Smooth muscle cell (in vitro differentiated cells): ENCODE results near the gene SLX4IP. TPM values are rescaled to one million over a fixed set of nuclear protein-coding genes. Genes with fewer than 3 reads are reported as not detected.

Experiments
- DNase-seq: peaks from one replicate; lab custom pipeline; 2025; ENCODE audit not compliant: unreplicated experiment; lab: John Stamatoyannopoulos, UW
- H2AFZ ChIP-seq: fragments of 200-600 bp; sonication (generic); 2 replicates; pipeline ENCODE4 v1.6.0; 2016; ENCODE audit warnings: antibody characterized with exemption, low read depth, mild to moderate bottlenecking
- H3F3A ChIP-seq: fragments of 200-600 bp; sonication (generic); 2 replicates; pipeline ENCODE4 v1.6.0; 2017; ENCODE audit warnings: antibody characterized with exemption, low read depth
- H3K27ac ChIP-seq: fragments of 200-600 bp; sonication (generic); 2 replicates; pipeline ENCODE4 v1.5.1; 2016; ENCODE audit warnings: low read depth, mild to moderate bottlenecking
- H3K27me3 ChIP-seq: fragments of 200-600 bp; sonication (generic); 2 replicates; pipeline ENCODE4 v1.6.1; 2016; ENCODE audit warnings: low read depth, mild to moderate bottlenecking
- H3K36me3 ChIP-seq: fragments of 200-600 bp; sonication (generic); 2 replicates; pipeline ENCODE4 v1.5.1; 2016; ENCODE audit warnings: low read depth
- H3K4me1 ChIP-seq: fragments of 200-600 bp; sonication (generic); 2 replicates; pipeline ENCODE4 v1.5.1; 2016; ENCODE audit warnings: low read depth
- H3K4me2 ChIP-seq: fragments of 200-600 bp; sonication (generic); 2 replicates; pipeline ENCODE4 v1.6.0; 2016; ENCODE audit warnings: mild to moderate bottlenecking
- H3K4me3 ChIP-seq: fragments of 200-600 bp; sonication (generic); 2 replicates; pipeline ENCODE4 v1.5.1; 2016; ENCODE audit warnings: mild to moderate bottlenecking
- H3K79me2 ChIP-seq: fragments of 200-600 bp; sonication (generic); 2 replicates; pipeline ENCODE4 v1.6.0; 2016; ENCODE audit warnings: low read depth, mild to moderate bottlenecking
- H3K9ac ChIP-seq: fragments of 200-600 bp; sonication (generic); 2 replicates; pipeline ENCODE4 v1.6.0; 2016; ENCODE audit warnings: low read depth
- H3K9me3 ChIP-seq: fragments of 200-600 bp; sonication (generic); replicated peaks from 2 replicates; pipeline ENCODE4 v1.5.1; 2016; ENCODE audit warnings: low read depth
- H4K20me1 ChIP-seq: fragments of 200-600 bp; sonication (generic); 2 replicates; pipeline ENCODE4 v1.6.0; 2016; ENCODE audit warnings: low read depth
- WGBS: methylation state at CpG from one replicate; pipeline ENCODE4 v1.1.7; 2016; ENCODE audit warnings: low lambda C conversion rate; 5-methylcytosine and 5-hydroxymethylcytosine counted together
- polyA plus RNA-seq: library from polyadenylated mRNA; unstranded; fragments of >200 nt; fragmentation: Nextera tagmentation; extraction: Ambion mirVana; gene quantifications from 2 replicates; pipeline ENCODE4 v1.2.1, GENCODE V29; 2016
- total RNA-seq: library from RNA; depleted of rRNA; stranded (reverse); fragments of >200 nt; gene quantifications from 2 replicates; pipeline ENCODE4 v1.2.3, GENCODE V29; 2014
- TF ChIP-seq, protein P1 (sequence below): fragments of 200-600 bp; sonication (generic); IDR thresholded peaks from 2 replicates; pipeline ENCODE4 v1.5.1; 2017; ENCODE audit warnings: borderline replicate concordance, mild to moderate bottlenecking, antibody characterized with exemption; ENCODE audit not compliant: insufficient read depth, poor library complexity, severe bottlenecking

SLX4IP gene
- total and polyA plus RNA-seq, 2 experiments from 2014 or later = 1.2 to 6.2 TPM

GRCh38 chr20:10637563-10637962 lies 202.5 kb downstream of the SLX4IP start:
- peaks cover 72% of the 10 kb centered on the region for H3K4me1 ChIP-seq
- TF ChIP-seq, protein P1, sequence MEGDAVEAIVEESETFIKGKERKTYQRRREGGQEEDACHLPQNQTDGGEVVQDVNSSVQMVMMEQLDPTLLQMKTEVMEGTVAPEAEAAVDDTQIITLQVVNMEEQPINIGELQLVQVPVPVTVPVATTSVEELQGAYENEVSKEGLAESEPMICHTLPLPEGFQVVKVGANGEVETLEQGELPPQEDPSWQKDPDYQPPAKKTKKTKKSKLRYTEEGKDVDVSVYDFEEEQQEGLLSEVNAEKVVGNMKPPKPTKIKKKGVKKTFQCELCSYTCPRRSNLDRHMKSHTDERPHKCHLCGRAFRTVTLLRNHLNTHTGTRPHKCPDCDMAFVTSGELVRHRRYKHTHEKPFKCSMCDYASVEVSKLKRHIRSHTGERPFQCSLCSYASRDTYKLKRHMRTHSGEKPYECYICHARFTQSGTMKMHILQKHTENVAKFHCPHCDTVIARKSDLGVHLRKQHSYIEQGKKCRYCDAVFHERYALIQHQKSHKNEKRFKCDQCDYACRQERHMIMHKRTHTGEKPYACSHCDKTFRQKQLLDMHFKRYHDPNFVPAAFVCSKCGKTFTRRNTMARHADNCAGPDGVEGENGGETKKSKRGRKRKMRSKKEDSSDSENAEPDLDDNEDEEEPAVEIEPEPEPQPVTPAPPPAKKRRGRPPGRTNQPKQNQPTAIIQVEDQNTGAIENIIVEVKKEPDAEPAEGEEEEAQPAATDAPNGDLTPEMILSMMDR = no peak

GRCh38 chr20:10639077-10639736 lies 204.1 kb downstream of the SLX4IP start:
- Histone ChIP-seq H3K79me2 (peaks cover 10% of the 10 kb centered on the region), H3K9ac (no peak overlapping the region), H2AFZ (no peak overlapping the region), H4K20me1 (peaks cover 19% of the 10 kb centered on the region), H3K36me3 (peaks cover 6% of the 10 kb centered on the region), H3K27ac (no peak overlapping the region), H3F3A (peaks cover 48% of the 10 kb centered on the region), H3K9me3 (no peaks in the 10 kb centered on the region), H3K4me1 (peaks cover 63% of the 10 kb centered on the region), H3K4me3 (no peak overlapping the region), H3K4me2 (no peak overlapping the region), H3K27me3 (no peaks in the 10 kb centered on the region)
- TF ChIP-seq, protein P1 = no peak
- WGBS = 96% methylated on average over 23 of the region's 23 CpGs
- DNase-seq = no peak

More at GRCh38 chr20:10637563-10637962, 202.5 kb downstream of the SLX4IP start:
- peaks cover 6% of the 10 kb centered on the region for H3K36me3 ChIP-seq
- H3K27me3 ChIP-seq = no peaks in the 10 kb centered on the region
- no peak overlapping the region for H2AFZ ChIP-seq
- peak overlapping the region; percentile 30 for H3K4me2 ChIP-seq
- H3K9ac ChIP-seq = no peak overlapping the region
- H3K79me2 ChIP-seq = peaks cover 10% of the 10 kb centered on the region
- no peaks in the 10 kb centered on the region for H3K9me3 ChIP-seq
- 55% methylated on average over 6 of the region's 6 CpGs for WGBS
- no peak overlapping the region for H3K4me3 ChIP-seq
- DNase-seq = no peak
- peaks cover 15% of the 10 kb centered on the region for H4K20me1 ChIP-seq
- H3K27ac ChIP-seq = peak overlapping the region; percentile 33
- peaks cover 33% of the 10 kb centered on the region for H3F3A ChIP-seq

GRCh38 chr20:10639737-10640556 lies 204.8 kb downstream of the SLX4IP start:
- Histone ChIP-seq H3F3A (peaks cover 52% of the 10 kb centered on the region), H3K4me2 (no peak overlapping the region), H3K36me3 (peaks cover 6% of the 10 kb centered on the region), H3K4me1 (peaks cover 63% of the 10 kb centered on the region), H3K27me3 (no peaks in the 10 kb centered on the region), H3K9ac (no peak overlapping the region), H3K9me3 (no peaks in the 10 kb centered on the region), H3K4me3 (no peak overlapping the region), H3K27ac (no peak overlapping the region), H2AFZ (no peak overlapping the region), H4K20me1 (peaks cover 19% of the 10 kb centered on the region), H3K79me2 (peaks cover 10% of the 10 kb centered on the region)
- no peak for DNase-seq
- WGBS = 94% methylated on average over 18 of the region's 18 CpGs
- TF ChIP-seq, protein P1 = no peak
